Endothelial cell (in vitro differentiated cells): Measurements from ENCODE around the gene MYG1. TPM values are rescaled to one million over a fixed set of nuclear protein-coding genes. Genes with fewer than 3 reads are reported as not detected.

Experiments used
- DNase-seq: peaks from one replicate; pipeline ENCODE4 v3.0.0; 2021; ENCODE audit warnings: low spot score
- H3K27ac Mint-ChIP-seq: one replicate; pipeline ENCODE4 v1.8.0; 2021; ENCODE audit warnings: mixed read lengths, inconsistent platforms; ENCODE audit not compliant: unreplicated experiment
- H3K27me3 Mint-ChIP-seq: one replicate; pipeline ENCODE4 v1.8.0; 2021; ENCODE audit warnings: mild to moderate bottlenecking, moderate library complexity, mixed read lengths, inconsistent platforms; ENCODE audit not compliant: unreplicated experiment
- H3K36me3 Mint-ChIP-seq: one replicate; pipeline ENCODE4 v1.8.0; 2021; ENCODE audit warnings: mild to moderate bottlenecking, low read depth, mixed read lengths, inconsistent platforms; ENCODE audit not compliant: unreplicated experiment
- H3K4me1 Mint-ChIP-seq: one replicate; pipeline ENCODE4 v1.8.0; 2021; ENCODE audit warnings: mild to moderate bottlenecking, mixed read lengths, inconsistent platforms; ENCODE audit not compliant: unreplicated experiment
- H3K4me3 Mint-ChIP-seq: one replicate; pipeline ENCODE4 v1.8.0; 2021; ENCODE audit warnings: mild to moderate bottlenecking, mixed read lengths, inconsistent platforms; ENCODE audit not compliant: unreplicated experiment
- H3K9me3 Mint-ChIP-seq: one replicate; pipeline ENCODE4 v1.8.0; 2021; ENCODE audit warnings: mixed read lengths, inconsistent platforms; ENCODE audit not compliant: unreplicated experiment
- CTCF ChIP-seq: fragments of 200-600 bp; sonication (generic); IDR thresholded peaks from one replicate; pipeline ENCODE4 v1.5.0; 2021; ENCODE audit warnings: antibody characterized with exemption; ENCODE audit not compliant: unreplicated experiment
- total RNA-seq: library from RNA; stranded (reverse); fragmentation: NEBNext Ultra II Directional; extraction: Animal tissue kit (Norgen Biotek cat#: 25700); gene quantifications from one replicate; pipeline ENCODE4 v1.2.1, GENCODE V29; 2021; ENCODE audit not compliant: unreplicated experiment

Gene MYG1
- total RNA-seq, 1 donor from 2014 or later, result 55.3 TPM

GRCh38 chr12:53286448-53286847, 13.0 kb upstream of the MYG1 start:
- Mint-ChIP-seq H3K4me3 (no peak overlapping the region), H3K4me1 (peaks cover 9% of the 10 kb centered on the region), H3K36me3 (peaks cover 5% of the 10 kb centered on the region), H3K27me3 (peaks cover 5% of the 10 kb centered on the region), H3K27ac (no peak overlapping the region), H3K9me3 (no peaks in the 10 kb centered on the region)
- TF ChIP-seq CTCF, result no peak
- no peak for DNase-seq

GRCh38 chr12:53287741-53288216, 11.7 kb upstream of the MYG1 start:
- Mint-ChIP-seq H3K36me3 (peaks cover 9% of the 10 kb centered on the region), H3K4me1 (peaks cover 9% of the 10 kb centered on the region), H3K9me3 (no peaks in the 10 kb centered on the region), H3K4me3 (peak overlapping the region; percentile 43), H3K27me3 (peaks cover 5% of the 10 kb centered on the region), H3K27ac (peak overlapping the region; percentile 13)
- TF ChIP-seq CTCF, result peak; percentile 57
- DNase-seq, result peak; percentile 79

DNA sequence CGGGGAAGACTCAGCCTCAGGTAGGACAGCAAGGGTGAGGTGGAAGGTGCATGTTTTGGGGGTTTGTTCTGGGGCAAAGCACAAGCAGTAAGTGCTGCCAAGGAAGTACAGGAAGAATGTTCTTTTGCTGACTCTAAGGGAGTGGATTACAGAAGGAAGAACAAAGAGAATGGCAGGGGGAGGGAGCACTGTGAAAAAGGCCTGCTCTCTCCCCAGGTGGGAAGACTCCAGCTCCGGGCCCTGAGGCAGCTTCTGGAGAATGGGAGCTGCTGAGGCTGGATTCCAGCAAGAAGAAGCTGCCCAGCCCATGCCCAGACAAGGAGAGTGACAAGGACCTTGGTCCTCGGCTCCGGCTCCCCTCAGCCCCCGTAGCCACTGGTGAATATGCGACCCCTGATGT, 11.2 kb upstream of the MYG1 start:
- H3K27me3 Mint-ChIP-seq, result peaks cover 10% of the 10 kb centered on the region
- H3K27ac Mint-ChIP-seq, result peak overlapping the region; percentile 7
- TF ChIP-seq CTCF, result no peak
- no peaks in the 10 kb centered on the region for H3K9me3 Mint-ChIP-seq
- H3K4me1 Mint-ChIP-seq, result peaks cover 12% of the 10 kb centered on the region
- peaks cover 13% of the 10 kb centered on the region for H3K36me3 Mint-ChIP-seq
- no peak for DNase-seq
- no peak overlapping the region for H3K4me3 Mint-ChIP-seq

GRCh38 chr12:53289891-53290290, 9.6 kb upstream of the MYG1 start:
- Mint-ChIP-seq H3K9me3 (no peaks in the 10 kb centered on the region), H3K27ac (no peak overlapping the region), H3K4me3 (no peak overlapping the region), H3K36me3 (peaks cover 12% of the 10 kb centered on the region), H3K4me1 (peaks cover 14% of the 10 kb centered on the region), H3K27me3 (peaks cover 12% of the 10 kb centered on the region)
- no peak for TF ChIP-seq CTCF
- no peak for DNase-seq

DNA sequence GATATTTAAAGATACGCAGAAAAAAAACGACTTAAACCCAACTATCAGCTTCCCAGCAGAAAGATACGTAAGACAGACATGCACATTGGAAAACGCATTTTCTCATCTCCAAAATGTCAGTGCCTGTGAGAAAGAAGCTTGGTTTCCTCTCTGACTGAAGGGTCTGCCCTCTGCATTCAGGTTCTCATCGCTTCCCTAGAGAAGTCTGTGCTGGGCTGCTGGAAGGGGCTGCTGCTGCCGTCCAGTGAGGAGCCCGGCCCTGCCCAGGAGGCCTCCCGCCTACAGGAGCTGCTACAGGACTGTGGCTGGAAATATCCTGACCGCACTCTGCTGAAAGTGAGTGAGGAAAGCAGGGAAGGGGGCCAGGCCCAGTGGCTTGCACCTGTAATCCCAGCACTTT, 8.8 kb upstream of the MYG1 start:
- peaks cover 12% of the 10 kb centered on the region for H3K36me3 Mint-ChIP-seq

More for the DNA sequence above, 8.8 kb upstream of the MYG1 start:
- no peak for DNase-seq
- H3K9me3 Mint-ChIP-seq, result no peaks in the 10 kb centered on the region
- peaks cover 16% of the 10 kb centered on the region for H3K27me3 Mint-ChIP-seq
- TF ChIP-seq CTCF, result no peak
- peaks cover 21% of the 10 kb centered on the region for H3K4me1 Mint-ChIP-seq
- no peak overlapping the region for H3K4me3 Mint-ChIP-seq
- H3K27ac Mint-ChIP-seq, result no peak overlapping the region
